ENCODE results near the gene UIMC1.
"Not testable (repeated sequence)": the region's sequence is repeated elsewhere in the genome, so short reads cannot be mapped to it uniquely, and the experiment has no call there.

UIMC1 gene

GRCh38 chr5:177006265-177006972, at the start of gene UIMC1:
Gene UIMC1 (minus strand): TSS chr5:177006779. CDS start chr5:176982615, 24,164 bp downstream.
- peak; percentile 93 for DNase-seq

DNA sequence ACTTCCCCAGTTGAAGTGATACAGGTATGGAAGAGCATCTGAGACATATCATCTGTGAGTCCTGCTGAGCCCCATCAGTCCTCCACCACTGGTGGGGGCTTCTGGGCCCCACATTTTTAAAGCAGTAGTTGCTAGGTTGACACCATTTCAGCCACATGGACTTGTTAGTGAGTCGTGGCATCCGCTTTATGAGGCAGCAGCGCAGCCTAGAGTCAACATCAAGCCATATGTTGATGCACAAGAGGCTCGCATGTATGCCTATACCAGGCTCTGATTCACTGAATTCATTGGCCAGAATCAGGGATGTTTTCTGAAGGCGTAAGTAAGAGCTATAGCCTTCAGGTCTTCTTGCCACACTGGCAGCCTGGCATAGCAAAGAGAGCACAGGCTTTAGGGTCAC, 42.7 kb upstream of the UIMC1 start:
- DNase-seq = no peak

DNA sequence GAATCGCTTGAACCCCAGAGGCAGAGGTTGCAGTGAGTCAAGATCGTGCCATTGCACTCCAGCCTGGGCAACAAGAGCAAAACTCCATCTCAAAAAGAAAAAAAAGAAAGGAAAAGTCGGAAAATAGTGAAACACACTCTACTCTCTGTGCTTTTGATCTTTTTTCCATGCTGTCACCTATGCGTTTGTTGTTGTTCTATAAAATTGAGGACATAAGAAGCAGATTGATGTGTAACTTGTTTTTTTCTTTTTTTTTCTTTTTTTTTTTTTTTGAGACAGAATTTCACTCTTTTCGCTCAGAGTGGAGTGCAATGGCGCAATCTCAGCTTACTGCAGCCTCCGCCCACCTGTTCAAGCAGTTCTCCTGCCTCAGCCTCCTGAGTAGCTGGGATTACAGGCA, 42.0 kb upstream of the UIMC1 start:
- not testable (repeated sequence) for DNase-seq

GRCh38 chr5:177045631-177046030, 39.1 kb upstream of the UIMC1 start:
- DNase-seq = no peak

- no peak for DNase-seq
Measured at GRCh38 chr5:177044641-177045040, 38.1 kb upstream of the UIMC1 start.

- DNase-seq = no peak
Measured at GRCh38 chr5:177043958-177044357, 37.4 kb upstream of the UIMC1 start.

GRCh38 chr5:177043114-177043513, 36.5 kb upstream of the UIMC1 start:
- no peak for DNase-seq

DNA sequence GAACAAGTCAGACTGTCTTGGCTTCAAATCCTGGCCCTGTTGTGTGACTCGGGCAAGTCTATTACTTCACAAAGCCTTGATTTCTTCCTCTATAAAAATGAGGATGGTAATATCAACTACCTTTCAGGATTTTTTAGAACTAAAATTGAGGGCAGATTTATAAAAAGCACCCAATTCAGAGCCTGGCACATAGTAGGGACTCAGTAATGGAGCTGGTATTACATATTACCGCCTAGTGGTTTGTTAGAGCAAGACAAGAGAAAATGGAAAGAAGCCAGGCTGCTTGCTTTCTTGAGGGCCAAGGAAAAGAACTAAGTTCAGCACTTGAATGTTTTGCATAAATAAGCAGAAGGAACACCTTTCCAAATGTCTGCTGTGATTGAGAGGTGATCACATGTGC, 35.4 kb upstream of the UIMC1 start:
- DNase-seq = no peak

GRCh38 chr5:177040814-177041420, 34.3 kb upstream of the UIMC1 start:
- no peak for DNase-seq

- no peak for DNase-seq
Measured at GRCh38 chr5:177036921-177037320, 30.3 kb upstream of the UIMC1 start.

DNA sequence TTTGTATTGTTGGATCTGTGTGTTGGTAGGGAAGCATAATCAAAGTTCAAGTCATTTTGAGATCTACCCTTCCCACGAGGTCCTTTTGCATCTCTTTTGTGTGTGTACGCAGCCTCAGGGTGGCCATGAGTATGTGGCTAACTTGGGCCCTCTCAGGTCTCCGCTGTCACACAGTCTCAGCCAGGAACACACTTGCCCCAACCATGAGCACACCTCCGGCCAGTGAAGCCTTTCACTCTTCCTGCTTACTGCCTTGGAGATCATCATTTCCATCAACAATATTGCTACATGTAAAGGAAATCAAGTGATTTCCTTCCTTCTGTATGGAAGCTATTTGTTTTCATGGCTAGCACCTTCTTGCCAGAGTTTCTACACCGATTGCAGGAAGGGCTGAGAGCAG, 29.9 kb upstream of the UIMC1 start:
- DNase-seq = no peak

DNA sequence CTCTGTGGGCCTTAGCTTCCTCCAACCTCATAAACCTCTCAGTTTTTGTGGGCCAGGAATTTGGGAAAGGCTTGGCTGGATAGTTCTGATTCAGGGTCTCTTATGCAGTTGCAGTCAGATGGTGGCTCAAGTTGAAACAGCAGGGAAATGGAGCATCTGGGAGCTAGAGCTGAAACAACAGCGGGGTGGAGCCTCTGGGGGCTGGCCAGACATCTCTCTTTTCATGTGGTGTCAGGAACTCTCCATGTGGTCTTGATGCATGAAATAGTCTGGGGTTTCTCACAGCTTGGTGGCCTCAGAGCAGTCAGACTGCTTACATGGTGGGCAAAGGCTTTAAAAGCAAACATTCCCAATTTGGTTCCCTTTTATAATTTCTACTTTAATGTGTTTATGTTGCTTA, 29.4 kb upstream of the UIMC1 start:
- no peak for DNase-seq

GRCh38 chr5:177029498-177029897, 22.9 kb upstream of the UIMC1 start:
- no peak for DNase-seq

- DNase-seq = no peak
Measured at GRCh38 chr5:177027665-177028064, 21.1 kb upstream of the UIMC1 start.

DNA sequence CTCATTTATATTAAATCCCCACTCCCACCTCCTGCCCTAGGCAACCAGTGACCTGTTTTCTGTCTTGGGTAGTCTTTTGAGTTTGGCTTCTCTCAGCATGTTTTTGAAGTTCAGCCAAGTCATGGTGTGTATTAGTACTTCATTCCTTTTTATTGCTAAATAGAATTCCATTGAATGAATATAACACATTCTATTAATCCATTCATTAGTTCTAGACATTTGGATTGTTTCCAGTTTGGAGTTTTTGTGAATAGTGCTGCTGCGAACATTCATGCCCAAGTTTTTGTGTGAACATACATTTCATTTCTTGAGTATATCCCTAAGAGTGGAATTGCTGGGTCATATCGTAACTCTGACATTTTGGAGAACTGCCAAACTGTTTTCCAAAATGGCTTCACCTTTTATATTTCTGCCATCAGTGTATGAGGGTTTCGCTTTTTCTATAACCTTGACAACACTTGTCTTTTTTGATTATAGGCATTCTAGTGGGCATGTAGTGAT, 18.6 kb upstream of the UIMC1 start:
- no peak for DNase-seq

- DNase-seq = no peak
Measured at GRCh38 chr5:177024559-177024958, 18.0 kb upstream of the UIMC1 start.

DNA sequence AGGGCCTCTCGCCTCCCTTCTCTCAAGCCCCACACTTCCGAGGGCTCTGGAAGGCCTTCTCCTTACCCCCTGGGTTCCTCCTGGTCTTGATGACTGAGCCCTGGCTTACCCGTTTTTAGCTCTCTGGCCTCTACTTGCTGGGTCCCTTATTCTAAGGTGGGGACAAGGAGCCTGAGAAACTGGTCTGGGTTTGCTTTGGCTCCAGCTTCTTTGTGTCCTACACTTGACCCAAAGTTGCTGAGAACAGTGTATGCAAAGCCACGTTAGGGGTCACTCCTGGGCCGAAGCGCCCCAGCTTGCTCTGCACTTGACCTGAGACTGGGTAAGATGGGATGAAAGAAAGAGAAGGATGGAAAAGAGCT, 16.7 kb upstream of the UIMC1 start:
- peak; percentile 17 for DNase-seq

DNA sequence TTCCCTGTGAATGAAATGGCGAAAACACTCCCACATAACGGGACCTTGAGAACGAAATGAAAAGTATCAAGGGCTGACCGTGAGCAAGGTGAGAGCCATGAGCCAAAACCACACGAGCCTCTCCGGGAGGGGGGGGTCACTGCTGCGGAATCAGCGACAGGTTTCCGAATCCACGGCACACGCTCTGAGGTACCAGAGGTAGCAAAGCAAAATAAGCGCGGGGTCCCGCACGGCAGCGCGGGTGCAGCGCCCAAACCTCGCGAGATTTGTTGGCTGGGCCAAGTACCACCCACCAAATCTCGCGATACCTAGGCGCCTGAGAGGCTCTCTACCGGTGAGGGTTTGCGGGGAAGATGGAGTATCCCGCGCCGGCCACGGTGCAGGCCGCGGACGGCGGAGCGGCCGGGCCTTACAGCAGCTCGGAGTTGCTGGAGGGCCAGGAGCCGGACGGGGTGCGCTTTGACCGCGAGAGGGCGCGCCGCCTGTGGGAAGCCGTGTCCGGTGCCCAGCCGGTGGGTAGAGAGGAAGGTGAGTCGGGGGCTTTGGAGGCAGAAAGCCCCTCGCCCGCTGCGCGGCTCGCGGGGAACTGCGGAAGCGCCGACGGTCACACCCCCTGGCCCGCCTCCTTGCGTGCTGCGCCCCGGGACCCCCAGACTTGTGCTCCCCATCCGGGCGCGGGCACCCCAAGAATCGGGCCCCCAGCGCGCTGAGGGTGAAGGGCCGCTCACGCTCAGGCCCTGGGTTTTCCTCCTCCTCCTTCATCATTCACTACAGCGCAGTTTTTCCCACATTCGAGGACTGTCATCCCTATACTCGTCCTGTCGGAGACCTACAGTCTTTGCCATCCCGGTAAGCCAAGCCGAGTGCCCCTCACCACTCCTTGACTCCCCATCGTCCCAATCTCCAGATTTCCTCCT, 16.1 kb upstream of the UIMC1 start, which contains the start of gene ZNF346:
Gene ZNF346 (plus strand): TSS at position 311 of the 917 bp plus-strand sequence. CDS start 43 bp downstream, at position 354.
- DNase-seq = peak; percentile 96

DNA sequence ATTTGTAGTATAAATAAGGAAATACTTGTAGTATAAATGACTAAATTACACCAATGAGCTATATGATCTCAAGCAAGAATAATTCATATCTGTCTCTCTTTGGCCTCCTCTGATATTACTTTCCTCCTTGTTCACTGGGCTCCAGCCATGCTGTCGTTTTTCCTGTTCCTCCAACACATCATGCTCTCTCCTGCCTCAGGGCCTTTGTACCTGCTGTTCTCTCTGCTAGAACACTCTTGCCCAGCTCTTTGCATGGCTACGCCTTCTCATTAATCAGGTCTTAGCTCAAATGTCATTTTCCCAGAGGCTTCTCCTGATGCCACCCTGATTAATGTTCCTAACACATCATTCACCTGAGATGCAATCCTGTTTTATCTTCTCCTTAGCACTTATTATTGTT, 13.5 kb upstream of the UIMC1 start:
- DNase-seq = no peak

DNA sequence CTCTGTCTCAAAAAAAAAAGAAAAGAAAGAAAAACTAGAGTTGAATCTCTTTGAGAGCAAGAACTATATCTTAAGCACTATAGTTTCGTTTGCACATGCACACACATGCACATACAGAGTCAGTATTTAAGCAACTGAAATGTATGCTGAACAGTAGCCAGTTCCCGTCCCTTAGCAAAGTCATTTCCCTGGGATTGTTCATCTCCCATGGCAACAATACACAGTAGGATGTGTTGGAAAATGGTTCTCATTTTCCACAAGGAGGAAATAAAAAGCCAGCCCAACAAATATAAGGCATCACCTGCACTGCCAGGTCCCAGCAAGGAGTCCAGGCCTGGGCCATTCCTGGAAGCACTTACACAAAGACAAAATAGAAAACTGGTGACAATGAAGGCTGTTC, 11.8 kb upstream of the UIMC1 start:
- DNase-seq = no peak

GRCh38 chr5:177015156-177015555, 8.6 kb upstream of the UIMC1 start:
- no peak for DNase-seq

GRCh38 chr5:177010153-177010552, 3.6 kb upstream of the UIMC1 start:
- no peak for DNase-seq

DNA sequence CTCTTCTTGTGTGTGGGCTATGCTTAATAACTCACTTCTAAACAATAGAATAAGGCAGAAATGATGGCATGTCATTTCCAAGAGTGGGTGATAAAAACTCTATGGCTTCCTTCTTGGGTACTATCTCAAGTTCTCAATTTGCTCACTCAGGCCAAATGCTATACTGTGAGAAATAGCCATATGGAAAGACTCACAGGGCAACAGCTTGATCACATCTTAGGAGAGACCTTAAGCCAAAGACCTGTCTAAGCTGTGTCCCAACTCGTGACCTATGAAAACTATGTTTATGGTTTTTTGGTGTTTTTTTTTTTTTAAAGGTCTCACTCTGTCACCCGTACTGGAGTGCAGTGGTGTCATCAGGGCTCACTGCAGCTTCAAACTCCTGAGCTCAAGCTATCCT, 2.1 kb upstream of the UIMC1 start:
- no peak for DNase-seq

All from stimulated activated CD4-positive, alpha-beta T cell treated with anti-CD3 and anti-CD28 coated beads, Interleukin-15, amount 100 ng/mL, for 24 hours (primary cell).